Measurements from ENCODE around the gene EPHA3. TPM values are rescaled to one million over a fixed set of nuclear protein-coding genes. Genes with fewer than 3 reads are reported as not detected.

The EPHA3 gene
- total RNA-seq, 2 experiments from 2014 or later = not detected

DNA sequence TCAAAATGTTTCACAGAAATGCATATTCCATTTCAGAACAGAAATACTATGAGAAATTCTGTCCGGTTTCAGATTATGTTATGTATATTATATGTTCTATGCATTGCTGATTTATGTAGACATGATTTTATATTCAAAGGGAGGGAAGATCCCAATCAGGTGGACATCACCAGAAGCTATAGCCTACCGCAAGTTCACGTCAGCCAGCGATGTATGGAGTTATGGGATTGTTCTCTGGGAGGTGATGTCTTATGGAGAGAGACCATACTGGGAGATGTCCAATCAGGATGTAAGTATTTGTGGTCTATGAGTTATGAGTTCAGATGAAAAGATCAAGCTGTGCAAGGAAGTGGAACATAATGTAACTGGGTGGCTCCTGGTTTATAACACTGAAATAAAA lies 341.7 kb downstream of the EPHA3 start:
- no peaks in the 10 kb centered on the region for H3K27me3 Mint-ChIP-seq
- no peak overlapping the region for H3K27ac Mint-ChIP-seq
- H3K4me1 Mint-ChIP-seq = no peaks in the 10 kb centered on the region
- DNase-seq (no peak), ATAC-seq (no peak)
- H3K36me3 Mint-ChIP-seq = no peaks in the 10 kb centered on the region
- CTCF ChIA-PET = no interaction called here
- H3K9me3 Mint-ChIP-seq (ENCODE audit: low read depth) = peaks cover 19% of the 10 kb centered on the region
- no peak overlapping the region for H3K4me3 Mint-ChIP-seq

DNA sequence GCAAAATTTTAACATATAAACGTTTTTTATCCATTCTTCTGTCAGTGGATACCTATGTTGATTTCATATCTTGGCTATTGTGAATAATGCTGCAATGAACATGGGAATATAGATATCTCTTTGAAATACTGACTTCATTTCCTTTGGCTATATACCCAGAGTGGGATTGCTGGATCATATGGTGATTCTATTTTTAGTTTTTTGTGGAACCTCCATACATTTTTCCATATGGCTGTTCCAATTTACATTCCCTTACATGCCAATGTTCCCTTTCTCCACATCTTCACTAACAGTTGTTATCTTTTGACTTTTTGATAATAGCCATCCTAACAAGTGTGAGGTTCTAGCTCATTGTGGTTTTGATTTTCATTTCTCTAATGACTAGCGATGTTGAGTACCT lies 344.6 kb downstream of the EPHA3 start:
- H3K9me3 Mint-ChIP-seq (ENCODE audit: low read depth) = peaks cover 21% of the 10 kb centered on the region
- CTCF ChIA-PET = no interaction called here
- no peaks in the 10 kb centered on the region for H3K27me3 Mint-ChIP-seq
- H3K4me1 Mint-ChIP-seq = no peaks in the 10 kb centered on the region
- no peaks in the 10 kb centered on the region for H3K36me3 Mint-ChIP-seq
- DNase-seq (no peak), ATAC-seq (no peak)
- H3K4me3 Mint-ChIP-seq = no peak overlapping the region
- H3K27ac Mint-ChIP-seq = no peak overlapping the region

- Mint-ChIP-seq H3K27me3 (no peaks in the 10 kb centered on the region), H3K4me1 (no peaks in the 10 kb centered on the region), H3K4me3 (no peak overlapping the region), H3K27ac (no peak overlapping the region), H3K36me3 (no peaks in the 10 kb centered on the region), H3K9me3 (ENCODE audit: low read depth) (peaks cover 15% of the 10 kb centered on the region)
- DNase-seq (no peak), ATAC-seq (no peak)
- CTCF ChIA-PET = no interaction called here
Measured at GRCh38 chr3:89455240-89455639, 347.8 kb downstream of the EPHA3 start.

DNA sequence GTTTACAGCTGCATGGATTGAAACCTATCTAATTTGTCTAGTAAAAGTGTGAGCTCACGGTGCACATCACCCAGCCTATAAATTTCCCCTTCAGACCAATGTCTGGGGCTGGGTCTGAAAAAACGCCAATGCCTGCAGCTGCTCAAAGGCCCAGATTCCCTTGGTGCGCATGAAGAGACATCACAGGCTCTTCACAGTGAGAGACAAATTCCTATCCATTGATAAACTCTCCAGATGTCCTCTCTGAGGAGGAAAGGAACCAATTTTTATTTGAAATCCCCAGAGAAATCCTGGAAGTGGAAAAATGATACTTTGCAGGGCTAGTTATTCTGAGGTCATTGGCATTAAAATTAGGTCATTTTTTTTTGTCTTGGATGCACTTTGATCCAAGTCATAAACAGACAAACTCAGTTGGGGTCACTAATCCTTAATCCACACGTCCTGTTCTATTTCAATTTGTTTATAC lies 360.5 kb downstream of the EPHA3 start:
- no peak overlapping the region for H3K27ac Mint-ChIP-seq
- H3K9me3 Mint-ChIP-seq (ENCODE audit: low read depth) = peaks cover 3% of the 10 kb centered on the region
- no peaks in the 10 kb centered on the region for H3K27me3 Mint-ChIP-seq
- H3K4me1 Mint-ChIP-seq = no peaks in the 10 kb centered on the region
- H3K4me3 Mint-ChIP-seq = no peak overlapping the region
- no peak for DNase-seq
- H3K36me3 Mint-ChIP-seq = no peaks in the 10 kb centered on the region
- CTCF ChIA-PET = no interaction called here
- no peak for ATAC-seq

DNA sequence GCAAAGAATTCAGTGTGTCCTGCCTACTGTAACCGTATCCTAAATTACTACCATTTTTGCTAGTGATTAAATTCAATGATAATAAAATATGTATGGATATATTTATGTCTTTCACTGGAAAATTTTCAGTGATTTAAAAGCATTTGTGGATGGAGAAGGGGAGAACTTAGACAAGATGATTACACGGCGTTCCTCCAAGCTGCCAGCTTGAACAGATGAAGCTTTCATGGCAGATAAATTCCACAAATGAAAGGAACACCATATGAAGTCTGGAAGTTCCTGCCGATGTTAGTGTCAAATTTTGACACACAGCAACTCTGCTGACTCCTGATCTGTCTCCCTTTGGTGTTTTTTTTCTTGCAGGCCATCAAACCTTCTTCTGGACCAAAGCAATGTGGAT lies 364.7 kb downstream of the EPHA3 start:
- peaks cover 7% of the 10 kb centered on the region for H3K9me3 Mint-ChIP-seq (ENCODE audit: low read depth)
- CTCF ChIA-PET = no interaction called here
- H3K4me3 Mint-ChIP-seq = no peak overlapping the region
- ATAC-seq (no peak), DNase-seq (no peak)
- H3K27me3 Mint-ChIP-seq = no peaks in the 10 kb centered on the region
- no peaks in the 10 kb centered on the region for H3K36me3 Mint-ChIP-seq
- H3K27ac Mint-ChIP-seq = no peak overlapping the region
- H3K4me1 Mint-ChIP-seq = no peaks in the 10 kb centered on the region

DNA sequence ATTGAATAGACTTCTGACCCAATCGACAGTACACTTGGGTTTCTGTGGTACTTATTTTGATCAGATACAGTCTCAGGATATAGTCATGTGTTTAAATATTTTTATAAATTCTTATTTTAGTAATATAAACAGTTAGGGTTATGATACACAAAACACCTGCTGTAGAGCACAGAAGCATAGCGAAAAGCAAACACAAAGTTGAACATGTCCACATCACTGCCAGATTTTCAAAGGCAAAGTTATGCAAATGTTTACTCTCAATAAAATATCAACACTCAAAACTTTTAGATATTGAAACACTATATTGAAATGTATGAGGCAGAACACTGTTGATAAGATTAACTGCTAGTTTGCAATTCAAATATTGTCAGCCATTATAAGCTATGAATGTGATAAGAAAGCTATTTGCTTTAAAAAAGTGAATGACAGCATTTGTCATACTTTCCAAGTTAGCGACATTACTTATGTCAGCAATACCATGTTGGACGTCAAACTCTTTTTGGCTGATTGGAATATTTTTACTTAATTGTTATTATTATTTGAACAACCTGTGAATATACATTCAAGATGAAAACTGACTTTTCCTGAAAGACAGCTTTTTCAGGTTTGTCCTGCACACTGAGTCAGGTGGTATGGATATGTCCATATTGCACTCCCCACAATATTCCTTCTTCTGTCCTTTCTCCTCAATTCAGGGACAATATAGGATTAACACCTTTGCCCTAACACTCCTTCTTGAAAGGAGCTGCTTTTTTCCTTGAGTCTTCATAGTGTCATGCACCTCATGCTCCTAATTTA lies 367.1 kb downstream of the EPHA3 start:
- no peaks in the 10 kb centered on the region for H3K36me3 Mint-ChIP-seq
- H3K4me1 Mint-ChIP-seq = no peaks in the 10 kb centered on the region
- H3K27me3 Mint-ChIP-seq = no peaks in the 10 kb centered on the region
- peaks cover 9% of the 10 kb centered on the region for H3K9me3 Mint-ChIP-seq (ENCODE audit: low read depth)
- DNase-seq (no peak), ATAC-seq (no peak)
- no peak overlapping the region for H3K4me3 Mint-ChIP-seq
- CTCF ChIA-PET = no interaction called here
- H3K27ac Mint-ChIP-seq = no peak overlapping the region

- no peaks in the 10 kb centered on the region for H3K36me3 Mint-ChIP-seq
- no peak overlapping the region for H3K4me3 Mint-ChIP-seq
- CTCF ChIA-PET = no interaction called here
- H3K27me3 Mint-ChIP-seq = no peaks in the 10 kb centered on the region
- H3K4me1 Mint-ChIP-seq = no peaks in the 10 kb centered on the region
- no peak for ATAC-seq
- peaks cover 3% of the 10 kb centered on the region for H3K9me3 Mint-ChIP-seq (ENCODE audit: low read depth)
- no peak overlapping the region for H3K27ac Mint-ChIP-seq
- DNase-seq = no peak
Measured at GRCh38 chr3:89488800-89489580, 381.6 kb downstream of the EPHA3 start.

DNA sequence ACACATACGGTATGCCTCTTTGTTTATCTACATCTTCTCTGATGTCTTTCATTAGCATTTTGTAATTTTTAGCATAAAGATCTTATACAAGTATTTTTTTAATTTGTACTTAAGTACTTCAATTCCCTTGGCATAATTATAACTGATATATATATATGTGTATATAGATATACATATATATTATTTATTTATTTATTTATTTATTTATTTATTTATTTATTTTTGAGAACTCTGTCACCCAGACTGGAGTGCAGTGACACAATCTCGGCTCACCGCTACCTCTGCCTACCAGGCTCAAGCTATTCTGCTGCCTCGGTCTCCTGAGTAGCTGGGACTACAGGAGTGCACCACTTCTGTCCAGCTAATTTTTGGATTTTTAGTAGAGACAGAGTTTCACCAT lies 382.7 kb downstream of the EPHA3 start:
- DNase-seq (no peak), ATAC-seq (no peak)
- Mint-ChIP-seq H3K4me3 (no peak overlapping the region), H3K9me3 (ENCODE audit: low read depth) (peaks cover under 1% of the 10 kb centered on the region), H3K27ac (no peak overlapping the region), H3K27me3 (no peaks in the 10 kb centered on the region), H3K4me1 (no peaks in the 10 kb centered on the region), H3K36me3 (no peaks in the 10 kb centered on the region)
- CTCF ChIA-PET = no interaction called here

DNA sequence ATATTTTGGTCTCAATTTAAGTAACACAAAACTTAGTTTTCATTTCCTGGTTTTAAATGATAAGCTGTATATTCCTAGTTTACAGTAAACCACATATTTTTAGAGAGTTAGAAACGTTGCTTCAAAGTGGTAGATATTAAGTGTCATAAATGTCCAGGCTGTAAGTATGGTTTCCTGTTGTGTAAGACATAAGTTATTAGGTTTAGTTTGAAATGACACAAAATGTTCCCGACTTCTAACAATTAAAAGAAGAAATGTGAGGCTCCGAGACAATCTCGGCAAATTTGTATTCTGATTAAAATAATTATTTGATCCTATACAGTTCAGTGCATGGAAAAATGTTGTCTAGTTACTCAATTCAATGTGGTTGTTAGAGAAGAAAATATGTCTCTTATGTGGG lies 387.3 kb downstream of the EPHA3 start:
- CTCF ChIA-PET = no interaction called here
- Mint-ChIP-seq H3K27ac (no peak overlapping the region), H3K36me3 (no peaks in the 10 kb centered on the region), H3K4me3 (no peak overlapping the region), H3K4me1 (no peaks in the 10 kb centered on the region), H3K27me3 (no peaks in the 10 kb centered on the region), H3K9me3 (ENCODE audit: low read depth) (no peaks in the 10 kb centered on the region)
- ATAC-seq (no peak), DNase-seq (no peak)

- Mint-ChIP-seq H3K27ac (no peak overlapping the region), H3K36me3 (no peaks in the 10 kb centered on the region), H3K27me3 (no peaks in the 10 kb centered on the region), H3K4me1 (no peaks in the 10 kb centered on the region), H3K9me3 (ENCODE audit: low read depth) (peaks cover 14% of the 10 kb centered on the region), H3K4me3 (no peak overlapping the region)
- no peak for DNase-seq
- no peak for ATAC-seq
- CTCF ChIA-PET = no interaction called here
Measured at GRCh38 chr3:89503891-89504391, 396.5 kb downstream of the EPHA3 start.

GRCh38 chr3:89504432-89504831 lies 397.0 kb downstream of the EPHA3 start:
- Mint-ChIP-seq H3K4me1 (no peaks in the 10 kb centered on the region), H3K27me3 (no peaks in the 10 kb centered on the region), H3K27ac (no peak overlapping the region), H3K4me3 (no peak overlapping the region), H3K36me3 (no peaks in the 10 kb centered on the region), H3K9me3 (ENCODE audit: low read depth) (peaks cover 14% of the 10 kb centered on the region)
- CTCF ChIA-PET = no interaction called here
- no peak for ATAC-seq
- no peak for DNase-seq

DNA sequence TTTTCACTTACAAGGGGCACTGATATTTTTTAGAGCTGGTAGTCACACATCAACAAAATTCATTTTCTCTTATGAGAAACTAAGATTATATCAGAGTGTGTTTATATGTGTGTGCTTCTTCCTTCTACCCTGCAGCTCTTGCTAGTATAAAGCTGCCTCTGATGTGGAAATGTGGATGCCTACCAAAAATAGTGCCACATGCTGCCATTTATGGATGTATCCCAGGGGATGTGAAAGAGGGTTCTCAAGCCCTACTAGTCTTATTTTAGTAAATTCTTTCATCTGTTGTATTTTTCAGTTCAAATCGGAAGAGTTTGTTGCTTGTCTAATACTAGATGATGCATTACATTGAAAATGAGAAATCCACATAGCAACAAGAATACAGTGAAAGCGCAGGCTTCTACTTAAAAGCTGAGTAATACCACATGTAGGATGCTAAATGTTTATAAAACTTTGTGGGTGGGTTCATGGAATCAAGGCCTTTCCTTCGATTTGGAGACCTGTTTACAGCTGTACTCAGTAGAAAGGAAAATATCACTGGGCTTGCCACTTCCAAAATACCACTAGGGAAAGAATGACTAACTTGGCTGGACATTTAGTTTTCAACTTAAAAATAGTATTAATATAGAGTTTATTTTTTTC lies 399.2 kb downstream of the EPHA3 start:
- no peaks in the 10 kb centered on the region for H3K4me1 Mint-ChIP-seq
- ATAC-seq (no peak), DNase-seq (no peak)
- H3K9me3 Mint-ChIP-seq (ENCODE audit: low read depth) = peaks cover 14% of the 10 kb centered on the region
- CTCF ChIA-PET = no interaction called here
- H3K36me3 Mint-ChIP-seq = no peaks in the 10 kb centered on the region
- no peak overlapping the region for H3K27ac Mint-ChIP-seq
- no peaks in the 10 kb centered on the region for H3K27me3 Mint-ChIP-seq
- H3K4me3 Mint-ChIP-seq = no peak overlapping the region

DNA sequence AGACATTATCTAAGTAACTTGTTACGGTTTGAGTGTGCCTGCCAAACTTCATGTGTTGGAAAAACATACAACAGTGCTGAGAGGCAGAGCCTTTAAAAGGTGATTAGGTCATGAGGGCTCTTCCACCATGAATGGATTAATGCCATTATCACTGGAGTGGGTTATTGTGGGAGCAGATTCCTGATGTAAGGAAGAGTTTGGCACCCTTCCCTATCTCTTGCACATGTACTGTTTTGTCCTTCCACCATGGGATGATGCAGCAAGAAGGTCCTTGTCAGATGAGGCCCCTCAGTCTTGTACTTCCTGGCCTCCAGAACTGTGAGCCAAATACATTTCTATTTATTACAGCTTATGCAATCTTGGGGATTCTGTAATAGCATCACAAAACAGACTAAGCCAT lies 413.9 kb downstream of the EPHA3 start:
- H3K4me3 Mint-ChIP-seq = no peak overlapping the region
- no peak for DNase-seq
- H3K27me3 Mint-ChIP-seq = no peaks in the 10 kb centered on the region
- no peak for ATAC-seq
- peaks cover 10% of the 10 kb centered on the region for H3K9me3 Mint-ChIP-seq (ENCODE audit: low read depth)
- H3K36me3 Mint-ChIP-seq = no peaks in the 10 kb centered on the region
- no peaks in the 10 kb centered on the region for H3K4me1 Mint-ChIP-seq
- CTCF ChIA-PET = no interaction called here
- no peak overlapping the region for H3K27ac Mint-ChIP-seq

DNA sequence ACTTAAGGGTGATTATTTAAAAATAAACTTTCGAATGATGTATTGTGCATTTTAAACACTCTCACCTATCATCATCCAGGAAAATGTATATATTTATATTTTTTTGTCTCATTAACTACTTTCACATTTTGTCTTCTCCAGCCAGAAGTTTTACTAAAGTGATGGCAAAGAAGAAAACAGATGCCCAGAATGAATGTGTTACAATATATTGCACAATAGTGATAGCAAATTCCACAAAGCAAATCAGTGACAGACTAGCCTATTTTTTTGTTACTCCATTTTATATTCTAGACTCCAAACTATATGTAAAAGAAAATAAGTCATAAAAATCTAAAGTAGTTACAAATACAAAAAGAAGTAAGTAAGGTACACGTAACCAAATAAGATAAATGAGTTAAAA lies 414.7 kb downstream of the EPHA3 start:
- peaks cover 10% of the 10 kb centered on the region for H3K9me3 Mint-ChIP-seq (ENCODE audit: low read depth)
- no peaks in the 10 kb centered on the region for H3K4me1 Mint-ChIP-seq
- H3K27me3 Mint-ChIP-seq = no peaks in the 10 kb centered on the region
- DNase-seq (no peak), ATAC-seq (no peak)
- no peaks in the 10 kb centered on the region for H3K36me3 Mint-ChIP-seq
- CTCF ChIA-PET = no interaction called here
- no peak overlapping the region for H3K27ac Mint-ChIP-seq
- no peak overlapping the region for H3K4me3 Mint-ChIP-seq
